B cell (primary cell): ENCODE results near the gene LITAF. TPM values are rescaled to one million over a fixed set of nuclear protein-coding genes. Genes with fewer than 3 reads are reported as not detected.

Experiments used
- ATAC-seq: fragments of 200-7000 bp; cut with Tn5 transposase; one replicate; pipeline ENCODE4 v1.10.0; 2021; ENCODE audit warnings: low read depth, mild to moderate bottlenecking, moderate number of reproducible peaks, moderate library complexity
- CTCF ChIA-PET: fragments of 350-600 bp; sonication (Branson Sonifier 250); formaldehyde crosslinking; loops from one replicate; lab custom pipeline; 2021; ENCODE audit warnings: antibody characterized with exemption, inconsistent platforms; lab: Charles Lee
- POLR2A ChIA-PET: fragments of 350-600 bp; sonication (Branson Sonifier 250); formaldehyde crosslinking; loops from one replicate; lab custom pipeline; 2021; ENCODE audit warnings: antibody characterized with exemption; lab: Charles Lee
- DNase-seq: peaks from one replicate; pipeline ENCODE4 v3.0.0; 2013
- H2AFZ ChIP-seq: 2 replicates; pipeline ENCODE4 v1.6.1; 2012; ENCODE audit warnings: mild to moderate bottlenecking, low read depth, low read length; ENCODE audit not compliant: insufficient read depth, poor library complexity, severe bottlenecking
- H3K27ac ChIP-seq, 2 donors: 1 replicate in 1 of 2; 2 replicates in 1 of 2; pipeline ENCODE4 v1.5.1; 2012 to 2013; ENCODE audit warnings: low read length in 2 of 2, mild to moderate bottlenecking in 2 of 2, moderate library complexity in 1 of 2
- H3K27me3 ChIP-seq, 4 experiments: fragments of 200-600 bp in 1 of 4; sonication (generic) in 1 of 4; replicated peaks in 1 of 4; 1 replicate in 2 of 4; 2 replicates in 2 of 4; pipeline versions ENCODE4 v1.6.1 to v1.7.0; 2013 to 2016; ENCODE audit warnings: low read length in 3 of 4, mild to moderate bottlenecking in 2 of 4, mixed read lengths in 1 of 4, moderate library complexity in 1 of 4; ENCODE audit not compliant: insufficient read depth in 4 of 4, control insufficient read depth in 3 of 4; ENCODE audit errors: control extremely low read depth in 1 of 4
- H3K36me3 ChIP-seq, 2 experiments: replicated peaks in 1 of 2; 1 replicate in 1 of 2; 2 replicates in 1 of 2; pipeline versions ENCODE4 v1.6.1 to v1.7.1; 2013; ENCODE audit warnings: low read length in 1 of 2; ENCODE audit not compliant: insufficient read depth in 2 of 2, control insufficient read depth in 1 of 2; ENCODE audit errors: control extremely low read depth in 1 of 2, extremely low read depth in 1 of 2
- H3K4me1 ChIP-seq, 2 donors: fragments of 200-600 bp in 1 of 2; sonication (generic) in 1 of 2; 1 replicate in 1 of 2; 2 replicates in 1 of 2; pipeline versions ENCODE4 v1.5.1 to v1.6.1; 2013 to 2017; ENCODE audit warnings: low read length in 2 of 2; ENCODE audit not compliant: control insufficient read depth in 2 of 2, insufficient read depth in 2 of 2
- H3K4me2 ChIP-seq: replicated peaks from 2 replicates; pipeline ENCODE3; 2012; ENCODE audit warnings: mild to moderate bottlenecking, low read depth, low read length; ENCODE audit not compliant: poor library complexity, severe bottlenecking
- H3K4me3 ChIP-seq, 5 experiments: fragments of 200-600 bp in 1 of 5; sonication (generic) in 1 of 5; 1 replicate in 3 of 5; 2 replicates in 2 of 5; pipeline versions ENCODE4 v1.5.1 to v1.7.0; 2011 to 2016; ENCODE audit warnings: low read length in 4 of 5, mild to moderate bottlenecking in 4 of 5, low read depth in 2 of 5, control low read depth in 1 of 5, moderate library complexity in 1 of 5; ENCODE audit not compliant: insufficient read depth in 1 of 5; ENCODE audit errors: control extremely low read depth in 1 of 5, extremely low read depth in 1 of 5
- H3K79me2 ChIP-seq: fragments of 200-600 bp; sonication (generic); one replicate; pipeline ENCODE4 v1.6.0; 2016; ENCODE audit warnings: low read length; ENCODE audit not compliant: control insufficient read depth, insufficient read depth
- H3K9ac ChIP-seq: fragments of 200-600 bp; sonication (generic); 2 replicates; pipeline ENCODE4 v1.6.1; 2017; ENCODE audit warnings: mild to moderate bottlenecking, low read length, moderate library complexity
- H3K9me3 ChIP-seq, 3 donors: one replicate each; pipeline versions ENCODE4 v1.6.1 to v1.7.1; 2013; ENCODE audit warnings: low read length in 2 of 3; ENCODE audit not compliant: control insufficient read depth in 2 of 3, insufficient read depth in 1 of 3; ENCODE audit errors: control extremely low read depth in 1 of 3
- H4K20me1 ChIP-seq: 2 replicates; pipeline ENCODE4 v1.6.0; 2012; ENCODE audit warnings: mild to moderate bottlenecking, low read length; ENCODE audit not compliant: insufficient read depth, control insufficient read depth, poor library complexity, severe bottlenecking
- H3K27ac Mint-ChIP-seq: one replicate; pipeline ENCODE4 v1.8.0; 2021; ENCODE audit warnings: mixed read lengths
- H3K27me3 Mint-ChIP-seq: one replicate; pipeline ENCODE4 v1.8.0; 2021; ENCODE audit warnings: mixed read lengths
- H3K4me1 Mint-ChIP-seq: one replicate; pipeline ENCODE4 v1.8.0; 2021; ENCODE audit warnings: mixed read lengths
- H3K4me3 Mint-ChIP-seq: one replicate; pipeline ENCODE4 v1.8.0; 2021; ENCODE audit warnings: mixed read lengths
- H3K9me3 Mint-ChIP-seq: one replicate; pipeline ENCODE4 v1.8.0; 2022; ENCODE audit warnings: mixed read lengths; ENCODE audit not compliant: insufficient read depth
- CTCF ChIP-seq: fragments of 200-600 bp; IDR thresholded peaks from one replicate; pipeline ENCODE4 v1.8.0; 2022; ENCODE audit warnings: antibody characterized with exemption, mild to moderate bottlenecking
- EZH2 ChIP-seq: IDR thresholded peaks from 2 replicates; pipeline ENCODE4 v1.6.1; 2012; ENCODE audit warnings: borderline replicate concordance, low read depth, mild to moderate bottlenecking, moderate library complexity, low read length; ENCODE audit not compliant: insufficient read depth, poor library complexity, severe bottlenecking
- WGBS: methylation state at CpG from one replicate; pipeline ENCODE4 v1.1.5; 2013; ENCODE audit warnings: missing lambda C conversion rate; ENCODE audit not compliant: insufficient coverage; 5-methylcytosine and 5-hydroxymethylcytosine counted together
- intact Hi-C: fragments of 100-400 bp; cut with micrococcal nuclease; formaldehyde crosslinking; loops from one replicate; pipeline ENCODE4 v1.10.0; 2022
- polyA plus RNA-seq: library from polyadenylated mRNA; depleted of rRNA; stranded (reverse); fragments of >200 nt; gene quantifications from 2 replicates; pipeline ENCODE4 v1.2.3, GENCODE V29; 2012
- total RNA-seq, 2 donors: library from RNA; stranded (reverse); fragments of 120-200 nt in 1 of 2; gene quantifications; 1 replicate in 1 of 2; 2 replicates in 1 of 2; pipeline versions ENCODE4 v1.2.3 to v1.2.4, GENCODE V29; 2013 to 2022

Gene LITAF
- total and polyA plus RNA-seq, 2 donors (not counting 1 experiment from before 2014, with no cell fraction given) = 93.6 to 125 TPM

GRCh38 chr16:11615748-11616447 lies 29.2 kb upstream of the LITAF start:
- Mint-ChIP-seq H3K4me1 (peaks cover 53% of the 10 kb centered on the region), H3K4me3 (no peak overlapping the region), H3K27ac (peak overlapping the region; percentile 53), H3K9me3 (no peaks in the 10 kb centered on the region), H3K27me3 (no peaks in the 10 kb centered on the region)
- POLR2A ChIA-PET = interaction anchor here (0.9 kb wide), 1 partner anchor 33 kb away, joined by 3 read pairs; no protein-coding TSS in a partner anchor
- CTCF ChIA-PET = interaction anchor here (1.3 kb wide), 1 partner anchor 30 kb away, joined by 3 read pairs; no protein-coding TSS in a partner anchor
- DNase-seq (no peak), ATAC-seq (no peak)
- Histone ChIP-seq H3K79me2 (peaks cover 7% of the 10 kb centered on the region), H2AFZ (no peak overlapping the region), H3K4me3 (no peak overlapping the region), H3K27me3 (no peaks in the 10 kb centered on the region), H3K27ac (no peak overlapping the region), H3K9ac (no peak overlapping the region), H3K4me2 (no peak overlapping the region), H3K4me1 (peaks cover 51 to 60% of the 10 kb centered on the region in 2 donors), H3K36me3 (no peaks in the 10 kb centered on the region), H4K20me1 (no peaks in the 10 kb centered on the region), H3K9me3 (peaks cover 0 to 12% (median 5%) of the 10 kb centered on the region in 3 donors)
- TF ChIP-seq EZH2 = no peak
- no peak for TF ChIP-seq CTCF
- intact Hi-C loops = no loop called here
- WGBS = 94% methylated on average over 4 of the region's 8 CpGs

- Histone ChIP-seq H3K27ac (peak overlapping the region in 1 of 2 donors; percentile 31), H2AFZ (peak overlapping the region; percentile 42), H3K27me3 (no peaks in the 10 kb centered on the region), H3K9me3 (peaks cover 0 to under 1% (median 0%) of the 10 kb centered on the region in 3 donors), H3K4me2 (peak overlapping the region; percentile 30), H3K9ac (no peak overlapping the region), H3K4me1 (peaks cover 39 to 48% of the 10 kb centered on the region in 2 donors), H3K4me3 (no peak overlapping the region), H3K79me2 (peaks cover 3% of the 10 kb centered on the region), H3K36me3 (no peaks in the 10 kb centered on the region), H4K20me1 (no peaks in the 10 kb centered on the region)
- no peak for TF ChIP-seq CTCF
- TF ChIP-seq EZH2 = no peak
- H3K4me1 Mint-ChIP-seq = peaks cover 46% of the 10 kb centered on the region
- ATAC-seq (no peak), DNase-seq (no peak)
- H3K27ac Mint-ChIP-seq = peak overlapping the region; percentile 58
- intact Hi-C loops = no loop called here
- CTCF ChIA-PET = interaction anchor here (0.6 to 1.5 kb wide), 3 partner anchors 29 to 546 kb away, joined by 3 to 5 read pairs (median 4); no protein-coding TSS in a partner anchor
- WGBS = 66% methylated on average over 8 of the region's 10 CpGs
- no peaks in the 10 kb centered on the region for H3K27me3 Mint-ChIP-seq
- H3K9me3 Mint-ChIP-seq = no peaks in the 10 kb centered on the region
- POLR2A ChIA-PET = interaction anchor here (0.7 kb wide), 1 partner anchor 29 kb away, joined by 8 read pairs; no protein-coding TSS in a partner anchor
- H3K4me3 Mint-ChIP-seq = peak overlapping the region; percentile 44
Measured at GRCh38 chr16:11614587-11615175, 28.0 kb upstream of the LITAF start.
